Choroid plexus epithelial cell (primary cell): Measurements from ENCODE around the gene SLC43A1.

Experiments
- DNase-seq: peaks from one replicate; pipeline ENCODE4 v3.0.0-alpha.2; 2010; ENCODE audit warnings: low read depth
- H3K4me3 ChIP-seq: 2 replicates; pipeline ENCODE4 v1.5.1; 2011; ENCODE audit warnings: low read depth, mild to moderate bottlenecking, control low read depth, low read length, moderate library complexity
- TF ChIP-seq, protein P1 (sequence below): conservative IDR thresholded peaks from 2 replicates; pipeline ENCODE4 v1.5.1; 2011; ENCODE audit warnings: low read depth, mild to moderate bottlenecking, control low read depth, inconsistent platforms, low read length, moderate library complexity

The SLC43A1 gene

DNA sequence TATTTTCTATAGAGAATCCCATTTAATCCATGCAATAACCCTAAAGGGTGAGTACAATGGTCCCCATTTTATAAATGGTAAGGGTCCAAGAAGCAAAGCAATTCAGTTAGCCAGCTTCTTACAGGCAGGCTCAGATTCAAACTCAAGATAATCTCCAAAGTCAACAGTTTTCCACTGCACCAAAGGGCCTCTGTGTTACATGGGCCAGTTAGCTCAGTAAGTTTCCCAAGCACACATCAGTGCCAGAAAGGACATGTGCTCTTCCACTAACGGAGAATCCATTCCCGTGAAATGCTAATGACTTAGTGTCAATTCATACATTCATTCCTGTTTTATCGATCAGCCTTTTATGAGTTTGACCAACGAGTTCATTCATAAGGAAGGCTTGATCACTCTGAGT, 11.0 kb downstream of the SLC43A1 start:
- TF ChIP-seq, protein P1, sequence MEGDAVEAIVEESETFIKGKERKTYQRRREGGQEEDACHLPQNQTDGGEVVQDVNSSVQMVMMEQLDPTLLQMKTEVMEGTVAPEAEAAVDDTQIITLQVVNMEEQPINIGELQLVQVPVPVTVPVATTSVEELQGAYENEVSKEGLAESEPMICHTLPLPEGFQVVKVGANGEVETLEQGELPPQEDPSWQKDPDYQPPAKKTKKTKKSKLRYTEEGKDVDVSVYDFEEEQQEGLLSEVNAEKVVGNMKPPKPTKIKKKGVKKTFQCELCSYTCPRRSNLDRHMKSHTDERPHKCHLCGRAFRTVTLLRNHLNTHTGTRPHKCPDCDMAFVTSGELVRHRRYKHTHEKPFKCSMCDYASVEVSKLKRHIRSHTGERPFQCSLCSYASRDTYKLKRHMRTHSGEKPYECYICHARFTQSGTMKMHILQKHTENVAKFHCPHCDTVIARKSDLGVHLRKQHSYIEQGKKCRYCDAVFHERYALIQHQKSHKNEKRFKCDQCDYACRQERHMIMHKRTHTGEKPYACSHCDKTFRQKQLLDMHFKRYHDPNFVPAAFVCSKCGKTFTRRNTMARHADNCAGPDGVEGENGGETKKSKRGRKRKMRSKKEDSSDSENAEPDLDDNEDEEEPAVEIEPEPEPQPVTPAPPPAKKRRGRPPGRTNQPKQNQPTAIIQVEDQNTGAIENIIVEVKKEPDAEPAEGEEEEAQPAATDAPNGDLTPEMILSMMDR = no peak
- no peak for DNase-seq

DNA sequence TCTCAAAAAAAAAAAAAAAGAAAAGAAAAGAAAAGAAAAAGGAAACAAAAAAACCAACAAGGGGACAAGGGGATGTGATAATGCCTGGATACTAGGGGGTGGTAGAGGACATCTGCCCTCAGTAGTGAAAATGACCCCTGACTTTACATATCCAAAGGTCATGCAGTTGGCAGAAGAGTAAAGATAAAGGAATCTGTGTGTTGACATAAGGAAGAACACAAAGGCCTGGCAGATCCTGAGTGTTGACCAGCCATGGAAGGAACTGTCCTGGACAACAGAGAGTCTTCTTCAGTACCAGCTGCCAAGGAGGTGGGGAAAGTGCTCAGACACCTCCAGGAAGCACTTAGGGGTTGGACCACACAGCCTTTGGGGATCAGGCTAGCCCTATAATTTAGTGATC, 12.6 kb downstream of the SLC43A1 start:
- TF ChIP-seq, protein P1 = no peak
- DNase-seq = no peak
- no peak overlapping the region for H3K4me3 ChIP-seq

More for the DNA sequence above, 11.0 kb downstream of the SLC43A1 start:
- no peak overlapping the region for H3K4me3 ChIP-seq

DNA sequence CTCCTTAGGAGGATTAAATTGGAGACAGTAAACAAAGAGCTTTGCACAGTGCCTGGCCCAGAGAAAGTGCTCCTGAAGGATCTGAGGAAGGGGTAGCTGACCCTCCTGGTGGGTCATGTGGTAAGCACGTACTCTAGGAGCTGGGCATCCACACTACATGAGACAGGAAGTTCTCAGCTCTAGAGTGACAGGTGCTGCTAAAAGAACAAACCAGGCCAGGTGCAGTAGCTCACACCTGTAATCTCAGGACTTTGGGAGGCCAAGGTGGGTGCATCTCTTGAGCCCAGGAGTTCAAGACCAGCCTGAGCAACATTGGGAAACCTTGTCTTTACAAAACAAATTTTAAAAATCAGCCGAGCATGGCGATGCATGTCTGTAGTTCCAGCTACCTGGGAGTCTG, 13.1 kb downstream of the SLC43A1 start:
- no peak for DNase-seq
- TF ChIP-seq, protein P1 = no peak
- H3K4me3 ChIP-seq = no peak overlapping the region

DNA sequence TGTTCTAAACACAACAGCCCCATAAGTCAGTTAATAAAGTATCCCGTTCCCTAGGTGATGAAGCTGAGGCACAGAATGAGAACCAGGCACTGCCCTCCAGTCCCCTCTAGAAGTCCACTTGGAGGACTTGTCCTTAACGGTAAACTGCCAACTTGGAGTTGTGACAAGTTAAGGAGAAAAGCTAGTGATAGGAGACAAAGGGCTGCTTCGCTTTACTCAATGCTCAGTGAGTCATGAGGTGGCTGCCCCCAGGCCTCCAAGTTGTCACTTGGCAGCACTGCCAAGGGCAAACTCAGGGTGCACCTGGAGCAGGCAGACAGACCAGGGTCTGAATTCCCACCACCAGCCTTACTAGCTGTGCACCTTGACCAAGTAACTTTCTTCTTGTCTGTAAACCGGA, 13.5 kb downstream of the SLC43A1 start:
- no peak for DNase-seq
- no peak overlapping the region for H3K4me3 ChIP-seq
- TF ChIP-seq, protein P1 = no peak

DNA sequence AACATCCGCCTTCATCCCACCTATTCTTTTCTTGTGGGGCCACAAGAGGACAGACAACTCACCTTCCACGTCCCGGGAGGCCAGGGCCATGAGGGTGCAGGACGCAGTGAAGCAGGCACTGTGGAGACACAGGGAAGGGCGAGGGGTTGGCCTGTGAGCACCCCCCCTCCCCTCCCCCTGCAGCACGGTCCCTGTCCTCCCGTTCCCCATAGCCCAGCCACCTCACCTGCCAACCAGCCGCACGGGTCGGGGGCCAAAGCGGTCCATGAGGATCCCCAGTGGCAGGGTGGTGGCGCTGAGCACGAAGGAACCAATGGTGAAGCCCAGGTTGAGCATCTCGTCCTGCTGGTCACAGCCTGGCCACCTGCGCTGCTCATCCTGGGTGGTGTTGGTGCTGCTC, 14.6 kb downstream of the SLC43A1 start:
- H3K4me3 ChIP-seq = no peak overlapping the region
- no peak for DNase-seq

DNA sequence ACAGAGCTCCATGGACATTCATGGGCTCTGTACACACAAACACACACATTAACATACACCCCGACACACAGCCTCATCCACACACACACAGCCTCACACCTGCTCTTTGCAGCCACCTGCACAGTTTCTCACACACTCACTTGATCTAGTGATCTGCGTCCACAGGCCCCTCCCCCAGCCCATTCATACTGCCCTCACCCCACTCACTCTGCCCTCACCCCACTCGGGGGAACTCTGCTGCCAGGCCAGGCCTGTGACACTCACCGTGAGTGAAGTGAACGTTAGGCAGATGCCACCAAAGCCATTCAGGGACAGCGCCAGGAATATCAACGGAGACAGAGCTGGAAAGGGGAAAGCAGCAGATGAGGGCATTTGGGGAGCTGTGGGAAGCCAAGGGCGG, 15.0 kb downstream of the SLC43A1 start:
- TF ChIP-seq, protein P1 = no peak
- H3K4me3 ChIP-seq = no peak overlapping the region
- DNase-seq = no peak

More for the DNA sequence above, 14.6 kb downstream of the SLC43A1 start:
- TF ChIP-seq, protein P1 = no peak

DNA sequence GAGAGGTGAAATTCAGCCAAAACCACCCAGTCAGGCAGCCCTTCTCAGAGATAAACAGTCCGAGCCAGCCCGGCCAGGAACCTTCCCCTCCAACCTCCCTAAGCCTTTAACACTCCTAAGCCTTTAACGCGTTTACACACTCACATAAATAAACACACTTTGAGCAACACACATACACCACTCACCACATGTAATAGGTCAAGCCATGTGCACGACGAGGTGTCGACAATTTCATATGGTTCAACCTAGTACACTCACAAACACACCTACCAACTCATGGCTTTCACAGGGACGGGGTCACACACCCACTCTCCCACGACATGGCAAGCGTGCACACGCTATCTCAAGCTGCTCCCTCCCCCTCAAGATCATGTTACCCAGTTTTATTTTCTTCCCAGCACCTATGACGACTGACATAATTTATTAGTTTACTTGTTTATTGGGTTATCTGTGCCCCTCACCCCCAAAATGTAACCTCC, 15.5 kb downstream of the SLC43A1 start:
- DNase-seq = no peak
- H3K4me3 ChIP-seq = peak overlapping the region; percentile 49
- TF ChIP-seq, protein P1 = no peak
